ENCODE measurements around the gene EPHB4. TPM values are rescaled to one million over a fixed set of nuclear protein-coding genes. Genes with fewer than 3 reads are reported as not detected.

EPHB4 gene
- total RNA-seq, 1 experiment from 2014 or later, result 120 TPM

GRCh38 chr7:100823534-100823933 is 3.8 kb downstream of the EPHB4 start:
- H3K27me3 Mint-ChIP-seq (ENCODE audit: low read depth), result no peaks in the 10 kb centered on the region
- POLR2A ChIA-PET, result interaction anchor here (1.1 kb wide), 1 partner anchor 13 kb away, joined by 4 read pairs; no protein-coding TSS in a partner anchor
- peaks cover 46% of the 10 kb centered on the region for H3K36me3 Mint-ChIP-seq
- no peak for TF ChIP-seq JUN (CRISPR knock-in tag; IDR thresholded peaks at IDR 0.05)
- no peak for TF ChIP-seq ZBTB43 (CRISPR knock-in tag; IDR thresholded peaks at IDR 0.05)
- no peak for TF ChIP-seq CREB1 (CRISPR knock-in tag; IDR thresholded peaks at IDR 0.05)
- no peak for TF ChIP-seq TP53 (CRISPR knock-in tag; IDR thresholded peaks at IDR 0.05)
- no peak for TF ChIP-seq STAT6 (CRISPR knock-in tag; conservative IDR thresholded peaks at IDR 0.05; ENCODE audit: low read depth)
- TF ChIP-seq E2F4 (CRISPR knock-in tag; IDR thresholded peaks at IDR 0.05; ENCODE audit: borderline replicate concordance, low read depth), result no peak
- no peak for TF ChIP-seq PRDM15 (CRISPR knock-in tag; IDR thresholded peaks at IDR 0.05)
- TF ChIP-seq TEAD4 (CRISPR knock-in tag; IDR thresholded peaks at IDR 0.05), result no peak
- H3K9me3 Mint-ChIP-seq, result no peaks in the 10 kb centered on the region
- no peak for DNase-seq (ENCODE audit: low spot score)
- peaks cover 16% of the 10 kb centered on the region for H3K4me1 Mint-ChIP-seq
- no peak for ATAC-seq
- H3K4me3 Mint-ChIP-seq, result no peak overlapping the region
- CTCF ChIA-PET, result interaction anchor here (1.7 kb wide), 1 partner anchor 22 kb away, joined by 6 read pairs; no protein-coding TSS in a partner anchor
- no peak overlapping the region for H3K27ac Mint-ChIP-seq

- Mint-ChIP-seq H3K27me3 (ENCODE audit: low read depth) (no peaks in the 10 kb centered on the region), H3K27ac (no peak overlapping the region), H3K4me3 (no peak overlapping the region), H3K36me3 (peaks cover 46% of the 10 kb centered on the region), H3K4me1 (peaks cover 16% of the 10 kb centered on the region), H3K9me3 (no peaks in the 10 kb centered on the region)
- TF ChIP-seq STAT6 (CRISPR knock-in tag; conservative IDR thresholded peaks at IDR 0.05; ENCODE audit: low read depth), result no peak
- TF ChIP-seq ATF3 (CRISPR knock-in tag; conservative IDR thresholded peaks at IDR 0.05), result no peak
- CTCF ChIA-PET, result interaction anchor here (1.7 to 1.8 kb wide), 2 partner anchors 22 to 29 kb away, joined by 6 to 8 read pairs; partner anchors contain the start of gene SLC12A9
- no peak for ATAC-seq
- DNase-seq (ENCODE audit: low spot score), result no peak
- POLR2A ChIA-PET, result interaction anchor here (1.1 kb wide), 1 partner anchor 13 kb away, joined by 4 read pairs; no protein-coding TSS in a partner anchor
These were observed 4.2 kb downstream of the EPHB4 start for GRCh38 chr7:100823140-100823525.
